PC-3 (cell line): ENCODE measurements around the gene RAB3B. TPM values are rescaled to one million over a fixed set of nuclear protein-coding genes. Genes with fewer than 3 reads are reported as not detected.

Experiments
- ATAC-seq: fragments of 200-7000 bp; cut with Tn5 transposase; 2 replicates; pipeline ENCODE4 v1.9.1; 2020; ENCODE audit warnings: mild to moderate bottlenecking, moderate library complexity
- BruUV-seq: library from RNA; stranded (reverse); fragments of 400-500 nt; replicated peaks from 2 replicates; lab custom pipeline; 2021; lab: Mats Ljungman, UMichigan
- CTCF ChIA-PET: fragments of 300-600 bp; sonication (Branson Sonifier 250); formaldehyde crosslinking; loops from one replicate; lab custom pipeline; 2022; ENCODE audit warnings: antibody characterized with exemption; lab: Charles Lee
- POLR2A ChIA-PET: fragments of 300-600 bp; sonication (Branson Sonifier 250); formaldehyde crosslinking; loops from one replicate; lab custom pipeline; 2022; ENCODE audit warnings: antibody characterized with exemption; ENCODE audit not compliant: unreplicated experiment; lab: Charles Lee
- DNase-seq: peaks from one replicate; pipeline ENCODE4 v3.0.0-alpha.2; 2015
- H2AFZ ChIP-seq: fragments of 300-600 bp; sonication (generic); 2 replicates; pipeline ENCODE4 v1.6.0; 2016; ENCODE audit warnings: antibody characterized with exemption, low read length
- H3F3A ChIP-seq: fragments of 300-600 bp; sonication (generic); one replicate; pipeline ENCODE4 v1.6.0; 2017; ENCODE audit warnings: antibody characterized with exemption, low read length, control low read depth, mild to moderate bottlenecking; ENCODE audit not compliant: unreplicated experiment
- H3K27ac ChIP-seq: fragments of 300-600 bp; sonication (generic); 2 replicates; pipeline ENCODE4 v1.5.1; 2016; ENCODE audit warnings: mild to moderate bottlenecking, low read length
- H3K27me3 ChIP-seq: fragments of 300-600 bp; sonication (generic); 2 replicates; pipeline ENCODE4 v1.6.1; 2016; ENCODE audit warnings: low read length, mixed read lengths
- H3K36me3 ChIP-seq: fragments of 300-600 bp; sonication (generic); 2 replicates; pipeline ENCODE4 v1.6.1; 2016; ENCODE audit warnings: low read depth, mixed run types, low read length, mixed read lengths
- H3K4me1 ChIP-seq: fragments of 300-600 bp; sonication (generic); 2 replicates; pipeline ENCODE4 v1.5.1; 2016; ENCODE audit warnings: low read length; ENCODE audit not compliant: insufficient read depth
- H3K4me2 ChIP-seq: fragments of 300-600 bp; sonication (generic); 2 replicates; pipeline ENCODE4 v1.6.0; 2016; ENCODE audit warnings: low read length
- H3K4me3 ChIP-seq: fragments of 300-600 bp; sonication (generic); 2 replicates; pipeline ENCODE4 v1.5.1; 2016; ENCODE audit warnings: mild to moderate bottlenecking, low read length, mixed read lengths
- H3K79me2 ChIP-seq: fragments of 300-600 bp; sonication (generic); 2 replicates; pipeline ENCODE4 v1.6.1; 2017; ENCODE audit warnings: low read length, mixed read lengths
- H3K9ac ChIP-seq: fragments of 300-600 bp; sonication (generic); 2 replicates; pipeline ENCODE4 v1.6.0; 2016; ENCODE audit warnings: mild to moderate bottlenecking, low read length
- H3K9me2 ChIP-seq: fragments of 300-600 bp; sonication (generic); replicated peaks from 2 replicates; pipeline ENCODE4 v1.6.1; 2016; ENCODE audit warnings: mixed run types, low read length, mixed read lengths
- H3K9me3 ChIP-seq: fragments of 300-600 bp; sonication (generic); 2 replicates; pipeline ENCODE4 v1.6.1; 2016; ENCODE audit warnings: low read length, mixed read lengths
- H4K20me1 ChIP-seq: fragments of 300-600 bp; sonication (generic); 2 replicates; pipeline ENCODE4 v1.6.1; 2016; ENCODE audit warnings: low read length, mixed read lengths
- CTCF ChIP-seq: fragments of 300-600 bp; sonication (generic); conservative IDR thresholded peaks from 2 replicates; pipeline ENCODE4 v1.5.1; 2017; ENCODE audit warnings: antibody characterized with exemption, low read depth, mild to moderate bottlenecking, low read length
- EZH2 ChIP-seq: fragments of 300-600 bp; sonication (generic); IDR thresholded peaks from one replicate; pipeline ENCODE4 v1.6.1; 2017; ENCODE audit warnings: antibody characterized with exemption, mild to moderate bottlenecking, low read length; ENCODE audit not compliant: unreplicated experiment
- EZH2phosphoT487 ChIP-seq: fragments of 300-600 bp; sonication (generic); IDR thresholded peaks from 2 replicates; pipeline ENCODE4 v1.6.1; 2018; ENCODE audit warnings: mild to moderate bottlenecking, antibody characterized with exemption, low read length, borderline replicate concordance
- intact Hi-C: fragments of 100-400 bp; cut with micrococcal nuclease; formaldehyde crosslinking; loops from 2 replicates; pipeline ENCODE4 v1.9.0; 2023
- total RNA-seq: library from RNA; depleted of rRNA; stranded (reverse); fragments of >200 nt; gene quantifications from 2 replicates; pipeline ENCODE4 v1.2.3, GENCODE V29; 2014; rRNA removed

The RAB3B gene
- total RNA-seq, 1 experiment from 2014 or later = 4.5 TPM

- Histone ChIP-seq H3K4me2 (no peak overlapping the region), H3K4me3 (no peak overlapping the region), H3K9me3 (no peaks in the 10 kb centered on the region), H3K9me2 (no peaks in the 10 kb centered on the region), H3K9ac (no peak overlapping the region), H2AFZ (no peak overlapping the region), H3K36me3 (peaks cover 7% of the 10 kb centered on the region; the same call in 1 of the 2 replicates), H4K20me1 (0 out of 2 replicates have a peak, but pooled peaks cover 7% of the 10 kb centered on the region), H3K79me2 (peaks cover 89% of the 10 kb centered on the region), H3F3A (no peaks in the 10 kb centered on the region), H3K27ac (no peak overlapping the region), H3K4me1 (peaks cover 8% of the 10 kb centered on the region; the same call in 1 of the 2 replicates), H3K27me3 (no peaks in the 10 kb centered on the region)
- DNase-seq = no peak
- ChIA-PET POLR2A (no interaction called here), CTCF (no interaction called here)
- no peak for TF ChIP-seq CTCF
- no peak for TF ChIP-seq EZH2phosphoT487
- TF ChIP-seq EZH2 = no peak
- intact Hi-C loops = no loop called here
- no TSS peak for BruUV-seq
- ATAC-seq = no peak
These were observed 130.8 kb downstream of the RAB3B start for GRCh38 chr1:51859735-51860134.

- no peak overlapping the region for H3K27ac ChIP-seq
- H3K9me3 ChIP-seq = no peaks in the 10 kb centered on the region
- no peak overlapping the region for H3K9ac ChIP-seq
- intact Hi-C loops = no loop called here
- no peak for DNase-seq
- no peaks in the 10 kb centered on the region for H3K9me2 ChIP-seq
- ATAC-seq = no peak
- peaks cover 86% of the 10 kb centered on the region for H3K79me2 ChIP-seq
- 0 out of 2 replicates have a peak, but pooled peaks cover 7% of the 10 kb centered on the region for H4K20me1 ChIP-seq
- TF ChIP-seq CTCF (no peak), EZH2phosphoT487 (no peak), EZH2 (no peak)
- peaks cover 8% of the 10 kb centered on the region; the same call in 1 of the 2 replicates for H3K36me3 ChIP-seq
- H3F3A ChIP-seq = no peaks in the 10 kb centered on the region
- no peak overlapping the region for H2AFZ ChIP-seq
- CTCF ChIA-PET = no interaction called here
- no TSS peak for BruUV-seq
- H3K4me1 ChIP-seq = peaks cover 8% of the 10 kb centered on the region; the same call in 1 of the 2 replicates
- no peaks in the 10 kb centered on the region for H3K27me3 ChIP-seq
- POLR2A ChIA-PET = no interaction called here
- H3K4me3 ChIP-seq = no peak overlapping the region
- no peak overlapping the region for H3K4me2 ChIP-seq
These were observed 131.2 kb downstream of the RAB3B start for GRCh38 chr1:51859333-51859732.

GRCh38 chr1:51858892-51859291, 131.6 kb downstream of the RAB3B start:
- ATAC-seq (no peak), DNase-seq (no peak)
- ChIA-PET CTCF (no interaction called here), POLR2A (no interaction called here)
- no peaks in the 10 kb centered on the region for H3K9me3 ChIP-seq
- H3K27ac ChIP-seq = no peak overlapping the region
- no peaks in the 10 kb centered on the region for H3K9me2 ChIP-seq
- no peaks in the 10 kb centered on the region for H3K27me3 ChIP-seq
- H3K4me3 ChIP-seq = no peak overlapping the region
- H3K4me1 ChIP-seq = peaks cover 8% of the 10 kb centered on the region; the same call in 1 of the 2 replicates
- BruUV-seq = no TSS peak
- H3F3A ChIP-seq = no peaks in the 10 kb centered on the region
- intact Hi-C loops = no loop called here
- 0 out of 2 replicates have a peak, but pooled peaks cover 7% of the 10 kb centered on the region for H4K20me1 ChIP-seq
- no peak for TF ChIP-seq EZH2
- TF ChIP-seq EZH2phosphoT487 = no peak
- TF ChIP-seq CTCF = no peak
- no peak overlapping the region for H2AFZ ChIP-seq
- no peak overlapping the region for H3K9ac ChIP-seq
- H3K36me3 ChIP-seq = peaks cover 8% of the 10 kb centered on the region; the same call in 1 of the 2 replicates
- H3K79me2 ChIP-seq = peaks cover 82% of the 10 kb centered on the region
- no peak overlapping the region for H3K4me2 ChIP-seq

Other genes starting within 250 kb of the RAB3B start
- gene NRDC, start 112.0 kb downstream of the RAB3B start, total RNA-seq = 96.8 and 116 TPM in 2 replicates
- 9.7 and 12.8 TPM in 2 replicates for gene KTI12, start 43.1 kb upstream of the RAB3B start, total RNA-seq
- 28.6 and 36.8 TPM in 2 replicates for gene TXNDC12, start 64.5 kb upstream of the RAB3B start, total RNA-seq
- gene BTF3L4, start 65.6 kb upstream of the RAB3B start, total RNA-seq = 33.8 and 50.4 TPM in 2 replicates
- gene ZFYVE9, start 151.4 kb upstream of the RAB3B start, total RNA-seq = 14.2 and 16.6 TPM in 2 replicates